Colonic mucosa (tissue), 4 donors: ENCODE measurements around the gene CPVL. TPM values are rescaled to one million over a fixed set of nuclear protein-coding genes. Genes with fewer than 3 reads are reported as not detected.

Experiments
- DNase-seq: peaks from one replicate; pipeline ENCODE4 v3.0.0-alpha.2; 2020
- H3K27ac ChIP-seq: fragments of 200-600 bp; one replicate; pipeline ENCODE4 v1.8.0; 2021
- H3K27me3 ChIP-seq: fragments of 200-600 bp; one replicate; pipeline ENCODE4 v1.8.0; 2021
- H3K36me3 ChIP-seq: fragments of 200-600 bp; one replicate; pipeline ENCODE4 v1.8.0; 2021
- H3K4me1 ChIP-seq: fragments of 200-600 bp; one replicate; pipeline ENCODE4 v1.8.0; 2021; ENCODE audit warnings: mild to moderate bottlenecking
- H3K4me3 ChIP-seq: fragments of 200-600 bp; one replicate; pipeline ENCODE4 v1.8.0; 2021
- H3K9ac ChIP-seq, 2 donors: one replicate each; pipeline ENCODE4 v1.7.0; 2013; ENCODE audit warnings: control low read depth in 2 of 2, low read depth in 2 of 2, low read length in 2 of 2
- H3K9me3 ChIP-seq: fragments of 200-600 bp; one replicate; pipeline ENCODE4 v1.8.0; 2021
- intact Hi-C: fragments of 100-400 bp; cut with DNase I; formaldehyde crosslinking; loops from one replicate; pipeline ENCODE4 v1.14.1; 2022
- total RNA-seq, 2 donors: library from RNA; stranded (reverse); fragmentation: NEBNext Ultra II Directional in 1 of 2; extraction: Animal tissue kit (Norgen Biotek cat#: 25700) in 1 of 2; gene quantifications; one replicate each; pipeline ENCODE4 v1.2.1, GENCODE V29; 2021
- TF ChIP-seq, protein P1 (sequence below): fragments of 200-600 bp; IDR thresholded peaks from one replicate; pipeline ENCODE4 v1.8.0; 2022; ENCODE audit warnings: antibody characterized with exemption, mild to moderate bottlenecking
- donor health status: healthy.
- donor health status: DM: no; HTN: no; CAD: no.
- donor health status: DM: no; HTN: no; CAD: no.

Gene CPVL
- total RNA-seq, 2 donors from 2014 or later, result 4.9 to 17.0 TPM

DNA sequence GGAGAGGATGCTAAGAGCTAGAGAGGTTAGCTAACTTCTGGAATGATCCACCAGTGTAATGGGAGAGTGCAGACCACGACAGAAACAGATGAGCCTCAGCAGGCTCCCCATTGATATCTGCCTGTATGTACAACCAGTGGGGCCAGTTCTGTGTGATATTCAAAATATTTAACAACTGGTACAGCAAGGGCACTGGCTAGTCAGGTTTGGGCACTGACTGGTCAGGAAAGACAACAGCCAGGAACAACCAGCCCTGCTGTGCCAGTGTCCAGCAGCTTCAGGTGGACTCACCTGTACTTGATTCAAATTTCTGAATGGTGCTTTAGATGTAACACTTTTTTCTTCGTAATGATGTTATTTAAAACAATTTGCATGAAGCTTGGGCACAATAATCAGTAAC is 182.3 kb downstream of the CPVL start:
- TF ChIP-seq, protein P1, sequence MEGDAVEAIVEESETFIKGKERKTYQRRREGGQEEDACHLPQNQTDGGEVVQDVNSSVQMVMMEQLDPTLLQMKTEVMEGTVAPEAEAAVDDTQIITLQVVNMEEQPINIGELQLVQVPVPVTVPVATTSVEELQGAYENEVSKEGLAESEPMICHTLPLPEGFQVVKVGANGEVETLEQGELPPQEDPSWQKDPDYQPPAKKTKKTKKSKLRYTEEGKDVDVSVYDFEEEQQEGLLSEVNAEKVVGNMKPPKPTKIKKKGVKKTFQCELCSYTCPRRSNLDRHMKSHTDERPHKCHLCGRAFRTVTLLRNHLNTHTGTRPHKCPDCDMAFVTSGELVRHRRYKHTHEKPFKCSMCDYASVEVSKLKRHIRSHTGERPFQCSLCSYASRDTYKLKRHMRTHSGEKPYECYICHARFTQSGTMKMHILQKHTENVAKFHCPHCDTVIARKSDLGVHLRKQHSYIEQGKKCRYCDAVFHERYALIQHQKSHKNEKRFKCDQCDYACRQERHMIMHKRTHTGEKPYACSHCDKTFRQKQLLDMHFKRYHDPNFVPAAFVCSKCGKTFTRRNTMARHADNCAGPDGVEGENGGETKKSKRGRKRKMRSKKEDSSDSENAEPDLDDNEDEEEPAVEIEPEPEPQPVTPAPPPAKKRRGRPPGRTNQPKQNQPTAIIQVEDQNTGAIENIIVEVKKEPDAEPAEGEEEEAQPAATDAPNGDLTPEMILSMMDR, result no peak
- DNase-seq, result no peak
- intact Hi-C loops, result no loop called here

DNA sequence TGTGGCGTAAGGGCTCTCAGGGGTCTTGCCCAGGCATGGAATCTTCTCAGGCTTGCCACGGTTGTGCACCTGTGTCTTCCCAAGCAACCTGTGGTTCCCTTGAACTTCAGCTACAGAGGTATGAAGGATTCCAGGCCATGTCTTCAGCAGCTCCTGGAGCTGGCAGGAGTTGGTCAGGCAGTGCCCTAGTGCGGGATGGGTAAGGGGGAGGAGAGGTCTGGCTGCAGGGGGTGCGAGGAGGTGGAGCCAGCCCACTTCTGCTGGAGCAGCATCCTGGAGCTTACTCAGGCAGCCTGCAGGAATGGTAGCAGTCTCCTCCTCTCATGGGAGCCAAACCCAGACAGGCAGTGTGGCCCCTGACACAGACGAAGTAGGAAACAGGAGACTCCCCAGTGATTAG is 184.4 kb downstream of the CPVL start:
- Histone ChIP-seq H3K9me3 (no peaks in the 10 kb centered on the region), H3K9ac (no peak overlapping the region), H3K4me1 (no peaks in the 10 kb centered on the region), H3K27me3 (peaks cover 11% of the 10 kb centered on the region), H3K4me3 (no peak overlapping the region), H3K27ac (no peak overlapping the region), H3K36me3 (no peaks in the 10 kb centered on the region)
- TF ChIP-seq, protein P1, result no peak
- DNase-seq, result no peak
- intact Hi-C loops, result no loop called here

More for the DNA sequence above, 182.3 kb downstream of the CPVL start:
- H3K9ac ChIP-seq, result no peak overlapping the region
- no peaks in the 10 kb centered on the region for H3K9me3 ChIP-seq
- H3K4me1 ChIP-seq, result no peaks in the 10 kb centered on the region
- H3K27ac ChIP-seq, result no peak overlapping the region
- no peaks in the 10 kb centered on the region for H3K27me3 ChIP-seq
- H3K36me3 ChIP-seq, result no peaks in the 10 kb centered on the region
- H3K4me3 ChIP-seq, result no peak overlapping the region

DNA sequence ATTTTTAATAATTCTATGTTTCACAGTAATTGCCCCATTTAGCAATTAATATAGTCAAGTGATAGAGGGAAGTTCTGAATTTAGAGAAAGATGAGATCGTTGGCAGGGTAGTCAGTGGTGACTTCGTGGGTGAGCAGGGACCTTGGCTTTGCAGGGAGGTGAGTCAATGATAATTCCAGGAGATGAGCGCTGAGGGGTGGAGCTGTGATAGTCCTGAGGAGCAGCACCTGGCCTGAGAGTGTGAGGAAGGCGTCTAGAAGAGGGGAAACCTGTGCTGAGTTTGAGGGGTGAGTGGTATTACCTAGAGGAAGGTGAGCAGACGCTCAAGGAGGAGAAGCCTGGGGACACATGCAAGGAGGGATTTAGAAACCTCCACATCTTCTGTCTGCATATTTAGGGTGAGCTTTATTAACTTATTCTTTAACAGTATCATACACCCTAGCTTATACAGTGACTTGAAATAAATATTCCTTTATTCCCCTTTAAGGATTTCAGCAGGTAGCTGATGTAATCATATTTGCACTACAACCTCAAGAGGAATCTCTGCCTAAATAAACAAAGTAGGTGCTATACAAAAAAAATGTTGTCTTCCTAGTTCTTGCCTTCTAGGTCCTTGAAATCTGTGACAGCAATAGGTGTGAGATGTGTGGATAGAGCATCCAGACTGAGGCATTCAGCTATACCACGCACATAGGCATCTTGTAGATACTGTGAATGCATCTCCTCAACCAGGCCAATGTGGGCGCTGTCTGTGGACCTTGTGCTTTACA is 186.1 kb downstream of the CPVL start:
- Histone ChIP-seq H3K9me3 (no peaks in the 10 kb centered on the region), H3K4me3 (no peak overlapping the region), H3K9ac (no peak overlapping the region), H3K27ac (no peak overlapping the region), H3K36me3 (no peaks in the 10 kb centered on the region), H3K4me1 (peaks cover 6% of the 10 kb centered on the region), H3K27me3 (peaks cover 28% of the 10 kb centered on the region)
- intact Hi-C loops, result no loop called here
- no peak for DNase-seq
- TF ChIP-seq, protein P1, result no peak

DNA sequence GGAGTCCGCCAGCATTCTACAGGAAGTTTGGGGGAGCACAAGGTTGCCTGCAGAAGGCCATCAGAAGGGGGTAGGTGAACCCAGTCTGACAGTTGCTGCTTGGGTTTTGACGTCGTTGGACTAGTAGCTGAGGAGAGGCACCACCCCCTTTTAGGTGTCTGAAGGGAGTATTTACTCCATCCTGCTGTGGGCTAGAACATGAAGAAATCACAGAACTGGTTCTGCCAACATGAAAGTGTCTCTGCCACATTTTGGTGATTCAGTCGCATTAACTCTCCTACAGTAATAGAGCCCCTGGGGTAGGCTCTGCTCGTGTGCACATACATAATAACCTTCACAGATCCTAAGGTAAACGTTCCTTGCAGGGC is 187.4 kb downstream of the CPVL start:
- no peak for DNase-seq
- Histone ChIP-seq H3K9me3 (no peaks in the 10 kb centered on the region), H3K9ac (peak overlapping the region in 1 of 2 donors; percentile 46), H3K4me3 (no peak overlapping the region), H3K36me3 (no peaks in the 10 kb centered on the region), H3K27me3 (peaks cover 28% of the 10 kb centered on the region), H3K4me1 (peaks cover 6% of the 10 kb centered on the region), H3K27ac (no peak overlapping the region)
- intact Hi-C loops, result no loop called here
- TF ChIP-seq, protein P1, result no peak

DNA sequence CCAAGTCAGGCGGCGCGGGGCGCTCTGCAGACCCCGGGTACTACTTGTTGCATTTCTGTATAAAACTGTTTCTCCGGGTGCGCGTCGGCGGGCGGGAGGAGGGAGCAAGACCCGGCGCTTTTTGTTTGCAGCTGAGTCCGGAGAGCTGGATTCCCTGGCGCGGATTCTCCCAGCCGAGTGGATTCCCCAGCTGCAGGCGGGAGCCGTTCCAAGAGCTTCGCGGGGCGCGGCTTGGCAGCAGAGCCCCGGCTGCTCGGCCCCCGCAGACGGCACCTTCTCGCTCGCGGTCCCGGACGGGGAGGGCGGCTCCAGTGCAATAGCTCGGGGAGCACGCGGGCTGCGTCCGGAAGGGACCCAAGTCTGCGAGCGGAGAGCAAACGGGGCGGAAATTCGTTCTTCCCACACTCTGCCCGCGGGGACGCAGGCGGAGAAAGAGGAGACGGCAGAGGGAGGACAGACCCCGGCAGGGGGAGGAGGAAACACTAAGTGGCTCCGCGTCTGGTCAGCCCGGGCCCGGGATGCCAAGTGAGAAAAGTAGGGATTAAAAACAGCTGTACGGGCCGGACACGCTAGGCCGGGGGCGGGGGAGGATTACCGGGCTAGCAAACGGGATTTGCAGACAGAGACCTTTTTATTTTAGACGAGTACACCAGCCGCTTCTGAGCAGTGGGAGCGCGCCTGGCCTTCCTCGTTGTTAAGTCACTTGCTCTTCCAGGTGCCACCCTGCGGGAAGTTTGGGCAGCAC is 187.9 kb downstream of the CPVL start, which contains the start of gene TRIL:
Gene TRIL (minus strand): TSS at position 96 of the 745 bp plus-strand sequence. CDS start 284 bp downstream, outside the sequence.
- H3K27me3 ChIP-seq, result peaks cover 28% of the 10 kb centered on the region
- H3K4me1 ChIP-seq, result peaks cover 6% of the 10 kb centered on the region
- no peaks in the 10 kb centered on the region for H3K36me3 ChIP-seq
- H3K27ac ChIP-seq, result peak within 1 kb of the TSS; percentile 43
- peak; percentile 71 for DNase-seq
- TF ChIP-seq, protein P1, result no peak
- intact Hi-C loops, result no loop called here
- peak within 1 kb of the TSS; percentile 63 for H3K4me3 ChIP-seq
- H3K9me3 ChIP-seq, result no peaks in the 10 kb centered on the region
- peak within 1 kb of the TSS; percentile 56 to 83 for H3K9ac ChIP-seq
